Kidney epithelial cell (primary cell): ENCODE data around the gene YPEL1. TPM values are rescaled to one million over a fixed set of nuclear protein-coding genes. Genes with fewer than 3 reads are reported as not detected.

Experiments used
- DNase-seq: peaks from one replicate; pipeline ENCODE4 v3.0.0-alpha.2; 2010; ENCODE audit warnings: low read depth
- H3K27me3 ChIP-seq: 2 replicates; pipeline ENCODE4 v1.6.0; 2011; ENCODE audit warnings: low read length; ENCODE audit not compliant: control insufficient read depth, insufficient read depth
- H3K36me3 ChIP-seq: 2 replicates; pipeline ENCODE4 v1.5.1; 2011; ENCODE audit warnings: low read length; ENCODE audit not compliant: control insufficient read depth, insufficient read depth
- H3K4me3 ChIP-seq: 2 replicates; pipeline ENCODE4 v1.5.1; 2011; ENCODE audit warnings: low read depth, mild to moderate bottlenecking, control low read depth, low read length
- CTCF ChIP-seq: IDR thresholded peaks from 2 replicates; pipeline ENCODE4 v1.5.1; 2011; ENCODE audit warnings: mild to moderate bottlenecking, moderate library complexity, low read length, control low read depth, inconsistent platforms; ENCODE audit not compliant: insufficient read depth, poor library complexity, severe bottlenecking
- total RNA-seq: library from RNA; depleted of rRNA; stranded (reverse); fragments of >200 nt; gene quantifications from 2 replicates; pipeline ENCODE4 v1.2.3, GENCODE V29; 2015

YPEL1 gene, protein sequence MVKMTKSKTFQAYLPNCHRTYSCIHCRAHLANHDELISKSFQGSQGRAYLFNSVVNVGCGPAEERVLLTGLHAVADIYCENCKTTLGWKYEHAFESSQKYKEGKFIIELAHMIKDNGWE
- 2.8 and 4.9 TPM in 2 replicates for total RNA-seq

DNA sequence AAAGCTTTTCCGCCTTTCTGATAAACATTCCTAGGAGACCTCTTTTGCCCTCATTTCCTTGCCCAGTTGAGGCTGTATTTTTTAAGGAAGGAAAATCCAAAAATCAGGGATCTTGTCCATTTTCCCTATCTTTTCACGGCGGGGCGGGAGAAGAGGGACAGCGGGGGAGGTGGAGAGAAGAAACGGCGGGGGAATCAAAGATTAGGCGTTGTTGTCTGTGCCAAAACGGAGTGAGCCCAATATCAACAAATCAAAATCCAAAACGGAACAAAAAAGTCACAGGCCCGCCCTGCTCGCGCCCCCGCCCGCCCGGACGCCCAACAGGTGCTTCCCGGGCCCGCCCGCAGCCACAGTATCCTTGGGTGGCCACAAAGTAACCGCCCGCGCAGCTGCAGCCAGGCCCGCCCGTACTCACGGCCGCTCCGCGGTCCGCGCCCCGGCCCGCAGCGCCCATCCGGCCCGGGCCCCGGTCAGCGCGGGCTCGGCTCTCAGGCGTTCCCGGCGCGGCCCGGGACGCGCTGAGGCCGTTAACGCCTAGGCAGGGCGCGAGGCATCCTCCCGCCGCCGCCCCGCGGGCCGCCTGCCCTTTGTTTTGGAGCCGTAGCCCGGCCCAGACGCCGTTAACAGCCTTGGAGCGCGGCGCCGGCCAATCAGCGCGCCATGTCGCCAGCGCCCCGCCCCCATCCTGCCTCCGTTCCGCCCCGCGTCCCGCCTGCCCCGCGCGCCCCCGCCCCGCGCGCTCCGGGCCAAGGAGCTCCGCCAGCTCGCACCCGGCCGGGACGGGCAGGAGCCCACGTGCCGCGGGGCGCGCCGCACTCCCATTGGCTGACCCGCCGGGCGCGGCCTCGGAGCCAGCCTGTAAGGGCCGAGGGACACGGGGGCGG is at the start of gene YPEL1:
TSS of gene YPEL1 (minus strand) at position 595 of the 884 bp plus-strand sequence. CDS start 25,050 bp downstream, outside the sequence.
- Histone ChIP-seq H3K4me3 (peak within 1 kb of the TSS; percentile 57), H3K36me3 (no peaks in the 10 kb centered on the region), H3K27me3 (peaks cover 7% of the 10 kb centered on the region)
- peak; percentile 81 for DNase-seq
- TF ChIP-seq CTCF, result no peak

DNA sequence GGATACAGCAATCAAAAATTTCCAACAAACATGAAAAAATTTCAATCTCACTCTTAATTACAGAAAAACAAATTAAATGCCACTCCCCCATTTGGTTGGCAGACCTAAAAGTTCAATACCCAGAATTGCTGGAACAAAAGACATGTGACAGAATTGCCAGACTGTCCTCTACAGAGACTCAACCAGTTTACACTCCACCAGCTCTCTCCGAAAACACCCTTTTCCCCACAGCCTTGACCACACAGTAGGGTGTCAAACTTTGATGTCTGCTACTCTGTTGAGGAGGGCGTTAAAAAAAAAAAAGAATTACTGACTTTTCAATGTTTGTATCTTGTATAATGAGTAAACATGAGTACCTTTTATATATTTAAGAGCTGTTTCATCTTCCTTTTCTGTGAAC is 44.7 kb upstream of the YPEL1 start:
- H3K27me3 ChIP-seq, result no peaks in the 10 kb centered on the region
- no peaks in the 10 kb centered on the region for H3K36me3 ChIP-seq
- DNase-seq, result no peak
- no peak for TF ChIP-seq CTCF
- no peak overlapping the region for H3K4me3 ChIP-seq

DNA sequence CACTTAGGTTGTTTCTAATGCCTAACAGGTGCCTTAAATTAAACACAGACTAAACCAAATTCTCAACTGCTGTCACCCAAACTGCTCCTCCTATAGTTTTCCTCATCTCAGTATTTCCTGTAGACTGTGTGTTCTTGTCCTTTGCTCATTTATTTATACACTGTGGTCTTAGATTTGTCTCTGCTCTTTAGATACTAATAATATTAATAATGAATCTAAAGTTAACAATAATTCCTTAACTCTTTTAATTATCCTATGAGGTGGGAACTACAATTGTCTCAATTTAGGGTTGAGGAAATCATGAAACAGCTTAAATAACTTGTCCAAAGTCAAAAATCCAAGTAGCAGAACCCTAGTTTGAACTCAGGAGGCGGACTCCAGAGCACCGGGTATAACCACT is 43.9 kb upstream of the YPEL1 start:
- H3K27me3 ChIP-seq, result no peaks in the 10 kb centered on the region
- no peak overlapping the region for H3K4me3 ChIP-seq
- TF ChIP-seq CTCF, result no peak
- no peak for DNase-seq
- no peaks in the 10 kb centered on the region for H3K36me3 ChIP-seq

DNA sequence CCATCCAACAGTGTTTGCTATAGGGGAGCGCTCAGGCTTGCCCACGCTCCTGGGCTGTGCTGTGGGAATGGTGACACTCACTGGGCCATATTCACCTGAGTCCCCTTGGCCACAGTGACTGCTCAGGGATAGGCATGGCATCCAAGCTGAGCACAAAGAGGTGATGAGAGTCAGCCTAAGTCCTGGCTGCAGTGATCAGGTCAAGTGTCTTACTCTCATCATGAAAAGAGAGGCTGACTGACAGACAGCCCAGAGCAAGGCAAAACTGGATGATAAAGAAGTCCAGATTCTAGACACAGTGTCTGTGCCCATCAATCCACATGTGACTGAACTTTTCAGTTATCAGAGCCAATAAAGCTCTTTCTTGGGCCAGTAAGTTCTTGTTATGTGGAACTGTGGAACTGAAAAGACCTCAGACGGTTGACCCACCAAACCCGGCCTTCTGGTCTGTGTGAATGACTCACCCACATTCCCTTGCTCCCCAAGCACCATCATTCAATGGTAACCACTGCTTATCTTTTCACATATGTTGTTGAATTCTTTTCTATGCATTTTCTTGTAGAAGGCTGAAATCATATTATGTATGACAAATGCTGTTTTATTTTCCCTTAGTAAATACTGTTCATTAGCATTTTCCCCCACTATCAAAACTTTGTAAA is 43.2 kb upstream of the YPEL1 start:
- Histone ChIP-seq H3K4me3 (no peak overlapping the region), H3K36me3 (no peaks in the 10 kb centered on the region), H3K27me3 (no peaks in the 10 kb centered on the region)
- peak; percentile 67 for DNase-seq
- no peak for TF ChIP-seq CTCF

- TF ChIP-seq CTCF, result no peak
- H3K36me3 ChIP-seq, result no peaks in the 10 kb centered on the region
- no peaks in the 10 kb centered on the region for H3K27me3 ChIP-seq
- no peak for DNase-seq
- H3K4me3 ChIP-seq, result no peak overlapping the region
Measured at GRCh38 chr22:21771631-21771976, 36.0 kb upstream of the YPEL1 start.

GRCh38 chr22:21768435-21768834 is 32.8 kb upstream of the YPEL1 start:
- H3K36me3 ChIP-seq, result peaks cover 2% of the 10 kb centered on the region
- H3K27me3 ChIP-seq, result no peaks in the 10 kb centered on the region
- DNase-seq, result no peak
- no peak for TF ChIP-seq CTCF
- H3K4me3 ChIP-seq, result no peak overlapping the region
